Activated CD8-positive, alpha-beta memory T cell treated with anti-CD3 and anti-CD28 coated beads for 4 hours (primary cell): ENCODE measurements around the gene CIBAR2.

Experiments used
- DNase-seq, 2 donors: peaks; one replicate each; pipeline ENCODE4 v3.0.0-alpha.2; 2020; ENCODE audit warnings: low read depth in 2 of 2

CIBAR2 gene

GRCh38 chr16:85112364-85112763 lies at the start of gene CIBAR2:
Gene CIBAR2 (minus strand): TSS chr16:85112472. CDS start chr16:85112352, 120 bp downstream.
- DNase-seq, result no peak

- DNase-seq, result no peak
These were observed 47.1 kb upstream of the CIBAR2 start for GRCh38 chr16:85159179-85159980.

GRCh38 chr16:85158743-85159178 lies 46.5 kb upstream of the CIBAR2 start:
- no peak for DNase-seq

- DNase-seq, result no peak
These were observed 45.8 kb upstream of the CIBAR2 start for GRCh38 chr16:85157813-85158742.

- no peak for DNase-seq
These were observed 45.1 kb upstream of the CIBAR2 start for GRCh38 chr16:85157372-85157771.

GRCh38 chr16:85156869-85157268 lies 44.6 kb upstream of the CIBAR2 start:
- DNase-seq, result no peak

GRCh38 chr16:85156440-85156839 lies 44.2 kb upstream of the CIBAR2 start:
- DNase-seq, result no peak

GRCh38 chr16:85153656-85154091 lies 41.4 kb upstream of the CIBAR2 start:
- no peak for DNase-seq

GRCh38 chr16:85153046-85153445 lies 40.8 kb upstream of the CIBAR2 start:
- DNase-seq, result no peak

- no peak for DNase-seq
These were observed 40.2 kb upstream of the CIBAR2 start for GRCh38 chr16:85152414-85153030.

GRCh38 chr16:85151603-85152413 lies 39.5 kb upstream of the CIBAR2 start:
- DNase-seq, result no peak

- DNase-seq, result no peak
These were observed 38.9 kb upstream of the CIBAR2 start for GRCh38 chr16:85151079-85151602.

GRCh38 chr16:85150331-85150940 lies 38.2 kb upstream of the CIBAR2 start:
- no peak for DNase-seq

GRCh38 chr16:85149776-85150175 lies 37.5 kb upstream of the CIBAR2 start:
- DNase-seq, result no peak

GRCh38 chr16:85148931-85149330 lies 36.7 kb upstream of the CIBAR2 start:
- DNase-seq, result no peak

- DNase-seq, result no peak
These were observed 34.8 kb upstream of the CIBAR2 start for GRCh38 chr16:85146922-85147651.

GRCh38 chr16:85146532-85146797 lies 34.2 kb upstream of the CIBAR2 start:
- DNase-seq, result no peak

GRCh38 chr16:85145734-85146531 lies 33.7 kb upstream of the CIBAR2 start:
- DNase-seq, result no peak

- DNase-seq, result no peak
These were observed 32.9 kb upstream of the CIBAR2 start for GRCh38 chr16:85145188-85145587.
